ENCODE measurements around the gene LOXL1. TPM values are rescaled to one million over a fixed set of nuclear protein-coding genes. Genes with fewer than 3 reads are reported as not detected.

Gene LOXL1
- polyA plus RNA-seq, 3 donors from 2014 or later = 0.98 to 1.1 TPM; not detected in 1

- Mint-ChIP-seq H3K4me3 (no peak overlapping the region), H3K27me3 (ENCODE audit: low read depth in 3 of 3) (peaks cover 0 to 11% (median 2%) of the 10 kb centered on the region in 3 donors), H3K27ac (no peak overlapping the region), H3K4me1 (no peaks in the 10 kb centered on the region), H3K36me3 (no peaks in the 10 kb centered on the region), H3K9me3 (no peaks in the 10 kb centered on the region)
- no peak for DNase-seq
Measured at GRCh38 chr15:73891328-73892315, 34.6 kb upstream of the LOXL1 start.

- no peak overlapping the region for H3K4me3 Mint-ChIP-seq
- no peaks in the 10 kb centered on the region for H3K36me3 Mint-ChIP-seq
- H3K9me3 Mint-ChIP-seq = no peaks in the 10 kb centered on the region
- H3K27me3 Mint-ChIP-seq (ENCODE audit: low read depth in 3 of 3) = peaks cover 0 to 11% (median 2%) of the 10 kb centered on the region in 3 donors
- no peaks in the 10 kb centered on the region for H3K4me1 Mint-ChIP-seq
- H3K27ac Mint-ChIP-seq = no peak overlapping the region
- DNase-seq = no peak
Measured at GRCh38 chr15:73892446-73893226, 33.6 kb upstream of the LOXL1 start.

GRCh38 chr15:73894133-73894814 is 32.0 kb upstream of the LOXL1 start:
- no peaks in the 10 kb centered on the region for H3K9me3 Mint-ChIP-seq
- DNase-seq = no peak
- H3K27ac Mint-ChIP-seq = no peak overlapping the region
- H3K4me3 Mint-ChIP-seq = no peak overlapping the region
- peaks cover 0 to 6% (median 2%) of the 10 kb centered on the region in 3 donors for H3K27me3 Mint-ChIP-seq (ENCODE audit: low read depth in 3 of 3)
- no peaks in the 10 kb centered on the region for H3K4me1 Mint-ChIP-seq
- no peaks in the 10 kb centered on the region for H3K36me3 Mint-ChIP-seq

DNA sequence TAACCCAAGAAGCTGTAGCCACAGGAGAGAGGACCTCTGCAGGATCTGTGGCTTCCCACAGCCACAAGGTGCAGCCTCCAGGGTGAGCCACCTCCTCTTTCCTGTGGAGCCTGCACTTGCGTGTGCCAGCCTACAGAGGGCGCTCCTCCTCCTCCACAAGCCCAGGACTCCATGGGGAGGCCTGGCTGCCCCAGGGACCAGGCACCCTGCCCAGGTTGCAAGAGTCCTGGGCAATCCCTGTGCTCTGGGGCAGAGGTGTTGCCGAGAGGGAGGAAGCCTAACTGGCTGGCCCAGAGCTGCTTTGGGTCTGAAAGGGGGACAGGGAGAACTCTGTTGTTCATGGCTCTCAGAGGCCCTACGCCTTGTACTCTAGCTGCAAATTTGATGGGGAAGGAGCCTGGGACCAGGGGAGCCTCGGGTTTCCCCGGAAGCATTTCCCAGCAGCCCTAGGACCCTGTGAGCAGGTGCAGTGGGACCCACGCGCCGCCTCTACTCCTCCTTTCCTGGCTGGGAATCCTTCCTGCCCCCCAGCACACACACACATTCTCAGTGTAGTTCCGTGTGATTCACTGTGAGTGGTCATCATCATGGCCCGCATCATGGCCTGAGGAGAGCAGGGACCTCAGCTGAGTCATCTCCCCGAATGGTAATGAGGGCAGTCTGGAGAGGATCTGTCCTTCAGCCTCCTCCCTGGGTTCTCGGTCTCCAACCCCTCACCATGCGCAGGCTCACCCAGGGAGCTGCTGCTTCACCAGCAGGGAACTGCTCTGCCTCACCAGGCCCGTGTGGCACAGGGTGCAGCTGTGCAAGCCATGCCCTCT is 28.6 kb upstream of the LOXL1 start:
- no peaks in the 10 kb centered on the region for H3K9me3 Mint-ChIP-seq
- H3K27ac Mint-ChIP-seq = no peak overlapping the region
- no peaks in the 10 kb centered on the region for H3K4me1 Mint-ChIP-seq
- no peaks in the 10 kb centered on the region for H3K36me3 Mint-ChIP-seq
- H3K27me3 Mint-ChIP-seq (ENCODE audit: low read depth in 3 of 3) = peaks cover 0 to 2% (median 0%) of the 10 kb centered on the region in 3 donors
- DNase-seq = peak; percentile 19 to 61 (median 20)
- no peak overlapping the region for H3K4me3 Mint-ChIP-seq

- DNase-seq = no peak
- H3K9me3 Mint-ChIP-seq = no peaks in the 10 kb centered on the region
- H3K4me3 Mint-ChIP-seq = no peak overlapping the region
- no peaks in the 10 kb centered on the region for H3K36me3 Mint-ChIP-seq
- no peaks in the 10 kb centered on the region for H3K4me1 Mint-ChIP-seq
- H3K27me3 Mint-ChIP-seq (ENCODE audit: low read depth in 3 of 3) = peaks cover 0 to 2% (median 0%) of the 10 kb centered on the region in 3 donors
- no peak overlapping the region for H3K27ac Mint-ChIP-seq
Measured at GRCh38 chr15:73899197-73900094, 26.8 kb upstream of the LOXL1 start.

- no peak for DNase-seq
- Mint-ChIP-seq H3K36me3 (peaks cover 0 to 3% (median 0%) of the 10 kb centered on the region in 3 donors), H3K4me1 (no peaks in the 10 kb centered on the region), H3K27me3 (ENCODE audit: low read depth in 3 of 3) (peaks cover 0 to 2% (median under 1%) of the 10 kb centered on the region in 3 donors), H3K4me3 (no peak overlapping the region), H3K27ac (no peak overlapping the region), H3K9me3 (no peaks in the 10 kb centered on the region)
Measured at GRCh38 chr15:73900095-73900712, 26.1 kb upstream of the LOXL1 start.

- Mint-ChIP-seq H3K27ac (no peak overlapping the region), H3K36me3 (peaks cover 0 to 3% (median 0%) of the 10 kb centered on the region in 3 donors), H3K4me3 (no peak overlapping the region), H3K9me3 (peaks cover 0 to under 1% (median 0%) of the 10 kb centered on the region in 6 donors), H3K4me1 (no peaks in the 10 kb centered on the region), H3K27me3 (ENCODE audit: low read depth in 3 of 3) (peaks cover 0 to 2% (median 2%) of the 10 kb centered on the region in 3 donors)
- no peak for DNase-seq
Measured at GRCh38 chr15:73901126-73901810, 25.0 kb upstream of the LOXL1 start.

DNA sequence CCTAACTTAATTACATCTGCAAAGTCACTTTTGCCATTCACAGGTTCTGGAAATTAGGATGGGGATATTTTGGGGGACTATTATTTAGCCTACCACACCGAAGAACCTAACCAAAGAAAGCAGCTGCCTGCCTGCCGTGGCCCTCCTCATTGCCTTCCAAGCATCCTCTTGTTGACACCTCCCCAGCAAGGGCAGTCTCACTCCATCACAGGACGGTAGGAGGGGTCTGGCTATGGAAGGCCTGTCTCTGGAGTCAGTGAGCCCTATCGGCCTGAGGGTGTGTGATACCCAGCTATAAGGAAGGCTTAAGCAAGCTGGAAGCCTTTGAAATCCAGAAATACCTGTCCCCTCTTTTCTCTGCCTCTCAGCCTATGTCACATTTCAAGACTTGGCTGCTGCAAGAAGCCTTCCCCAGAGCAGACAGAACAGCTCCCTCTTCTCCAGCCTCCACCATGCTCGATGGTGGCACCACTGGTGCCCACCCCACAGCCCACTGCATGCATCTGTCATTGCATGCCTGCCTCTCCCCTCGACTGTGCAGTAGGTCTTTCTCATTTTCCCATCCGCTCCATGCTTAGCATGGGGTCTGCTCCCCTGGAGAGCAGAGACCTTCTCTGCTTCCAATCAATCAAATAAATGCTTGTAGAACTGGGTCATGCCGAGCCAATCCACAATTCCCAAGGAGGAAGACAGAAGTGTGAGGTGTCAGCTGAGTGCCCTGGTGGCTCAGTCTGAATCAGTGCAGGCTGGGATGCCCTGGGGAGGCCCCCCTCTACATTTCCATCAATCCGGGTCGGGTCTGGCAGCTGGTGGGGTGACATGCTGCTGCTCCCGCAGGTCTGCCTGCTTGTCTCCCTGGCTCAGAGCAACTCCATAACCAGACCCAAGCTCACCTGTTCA is 23.9 kb upstream of the LOXL1 start:
- no peak for DNase-seq
- no peak overlapping the region for H3K27ac Mint-ChIP-seq
- H3K27me3 Mint-ChIP-seq (ENCODE audit: low read depth in 3 of 3) = peaks cover 0 to 2% (median 2%) of the 10 kb centered on the region in 3 donors
- no peak overlapping the region for H3K4me3 Mint-ChIP-seq
- H3K36me3 Mint-ChIP-seq = peaks cover 0 to 3% (median 0%) of the 10 kb centered on the region in 3 donors
- H3K9me3 Mint-ChIP-seq = peaks cover 0 to 1% (median 0%) of the 10 kb centered on the region in 6 donors
- H3K4me1 Mint-ChIP-seq = no peaks in the 10 kb centered on the region

GRCh38 chr15:73904026-73904815 is 22.0 kb upstream of the LOXL1 start:
- Mint-ChIP-seq H3K36me3 (peaks cover 0 to 3% (median 0%) of the 10 kb centered on the region in 3 donors), H3K9me3 (peaks cover 0 to 1% (median 0%) of the 10 kb centered on the region in 6 donors), H3K27ac (no peak overlapping the region), H3K4me1 (no peaks in the 10 kb centered on the region), H3K4me3 (no peak overlapping the region), H3K27me3 (ENCODE audit: low read depth in 3 of 3) (peaks cover 0 to 2% (median 2%) of the 10 kb centered on the region in 3 donors)
- no peak for DNase-seq

DNA sequence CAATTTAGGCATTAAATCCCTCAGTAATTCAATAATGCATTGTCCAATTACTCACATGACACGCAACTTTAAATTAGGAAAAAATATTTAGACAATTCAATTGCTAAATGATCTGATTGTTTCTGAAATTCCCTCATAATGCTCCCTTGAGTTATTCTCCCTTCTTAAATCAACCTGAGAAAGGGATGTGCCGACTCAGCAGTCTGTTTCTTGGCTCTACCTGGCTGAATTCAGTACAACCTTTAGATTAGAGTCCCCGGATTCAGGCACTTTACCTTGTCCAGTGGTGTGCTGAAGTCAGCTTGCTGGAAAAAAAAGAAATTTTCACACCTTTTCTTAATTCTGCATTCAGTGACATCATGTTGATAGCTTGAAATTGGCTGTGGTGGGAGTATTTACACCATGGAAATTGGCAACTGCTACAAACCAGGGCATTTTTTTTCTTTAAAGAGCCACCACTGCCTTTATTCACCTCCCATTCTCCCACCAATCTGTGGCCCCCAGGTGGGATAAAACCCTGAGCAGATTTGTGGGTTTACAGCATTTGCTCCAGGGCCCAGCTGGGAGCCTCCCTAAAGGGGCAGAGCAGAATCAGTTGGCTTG is 20.9 kb upstream of the LOXL1 start:
- Mint-ChIP-seq H3K4me3 (no peak overlapping the region), H3K4me1 (no peaks in the 10 kb centered on the region), H3K36me3 (peaks cover 0 to 3% (median 0%) of the 10 kb centered on the region in 3 donors), H3K27me3 (ENCODE audit: low read depth in 3 of 3) (peaks cover 0 to 2% (median 2%) of the 10 kb centered on the region in 3 donors), H3K27ac (no peak overlapping the region), H3K9me3 (peaks cover 0 to 1% (median 0%) of the 10 kb centered on the region in 6 donors)
- DNase-seq = no peak
